ENCODE results near the gene FPGS. TPM values are rescaled to one million over a fixed set of nuclear protein-coding genes. Genes with fewer than 3 reads are reported as not detected.

FPGS gene
- total and polyA plus RNA-seq, 2 donors (not counting 1 experiment from before 2014, with no cell fraction given), result 103 to 136 TPM

- H3K27ac Mint-ChIP-seq, result peak within 1 kb of the TSS; percentile 98
- Histone ChIP-seq H3K4me3 (ENCODE audit: control extremely low read depth in 1 of 5, extremely low read depth in 1 of 5, insufficient read depth in 1 of 5, low read depth in 2 of 5, low read length in 4 of 5) (peak within 1 kb of the TSS; percentile 28 to 99 (median 88)), H3K4me2 (replicated peaks; ENCODE audit: low read depth, low read length, poor library complexity, severe bottlenecking) (peak within 1 kb of the TSS; percentile 95), H3K27me3 (replicated peaks in 1 of 4; ENCODE audit: control extremely low read depth in 1 of 4, control insufficient read depth in 3 of 4, insufficient read depth in 4 of 4, low read length in 3 of 4) (no peaks in the 10 kb centered on the region), H2AFZ (ENCODE audit: insufficient read depth, low read depth, low read length, poor library complexity, severe bottlenecking) (peak within 1 kb of the TSS; percentile 76), H3K9me3 (ENCODE audit: control extremely low read depth in 1 of 3, control insufficient read depth in 2 of 3, insufficient read depth in 1 of 3, low read length in 2 of 3) (no peaks in the 10 kb centered on the region), H3K27ac (ENCODE audit: low read length in 2 of 2) (peak within 1 kb of the TSS; percentile 91 to 95), H3K4me1 (ENCODE audit: control insufficient read depth in 2 of 2, insufficient read depth in 2 of 2, low read length in 2 of 2) (peaks cover 40 to 51% of the 10 kb centered on the region in 2 donors), H3K79me2 (ENCODE audit: control insufficient read depth, insufficient read depth, low read length) (peaks cover 78% of the 10 kb centered on the region), H4K20me1 (ENCODE audit: control insufficient read depth, insufficient read depth, low read length, poor library complexity, severe bottlenecking) (peaks cover 52% of the 10 kb centered on the region), H3K9ac (ENCODE audit: low read length) (peak within 1 kb of the TSS; percentile 97), H3K36me3 (replicated peaks in 1 of 2; ENCODE audit: control extremely low read depth in 1 of 2, control insufficient read depth in 1 of 2, extremely low read depth in 1 of 2, insufficient read depth in 2 of 2, low read length in 1 of 2) (peaks cover 0 to 42% of the 10 kb centered on the region in 2 experiments)
- no peak for TF ChIP-seq CTCF (IDR thresholded peaks at IDR 0.05)
- no peak for TF ChIP-seq EZH2 (IDR thresholded peaks at IDR 0.05; ENCODE audit: borderline replicate concordance, insufficient read depth, low read depth, low read length, poor library complexity, severe bottlenecking)
- DNase-seq, result peak; percentile 96
- H3K9me3 Mint-ChIP-seq (ENCODE audit: insufficient read depth), result no peaks in the 10 kb centered on the region
- WGBS (ENCODE audit: insufficient coverage), result under 1% methylated on average over 74 of the region's 75 CpGs
- intact Hi-C loops (cut with micrococcal nuclease), result loop anchor here (1.0 to 5.0 kb wide), 8 partner anchors 10 to 281 kb away; partner anchors contain the start of genes FPGS, NAIF1, SLC25A25 and ST6GALNAC4
- peak within 1 kb of the TSS; percentile 90 for H3K4me3 Mint-ChIP-seq
- POLR2A ChIA-PET, result interaction anchor here (0.6 to 4.1 kb wide), 14 partner anchors 9 to 335 kb away, joined by 3 to 39 read pairs (median 4); partner anchors contain the start of genes FPGS, LRSAM1, RPL12 and ST6GALNAC4
- CTCF ChIA-PET, result interaction anchor here (0.8 to 5.0 kb wide), 20 partner anchors 8 to 156 kb away, joined by 3 to 47 read pairs (median 5); partner anchors contain the start of genes SH2D3C and TOR2A
- H3K27me3 Mint-ChIP-seq, result no peaks in the 10 kb centered on the region
- H3K4me1 Mint-ChIP-seq, result peaks cover 57% of the 10 kb centered on the region
- ATAC-seq (ENCODE audit: low read depth), result peak; percentile 56
Measured at GRCh38 chr9:127785933-127786772, 16.5 kb upstream of the FPGS start, which contains the start of gene CDK9. CDK9 (plus strand) TSS chr9:127786034; CDS start chr9:127786149, 115 bp downstream.

All from B cell (primary cell).